DMS79 treated with DMSO at 0.1 percent for 48 hours (cell line): ENCODE data around the gene P2RY6.
A peak's percentile ranks its signal among the peaks of the same experiment; 100 is the strongest.

Experiments
- DNase-seq: peaks from one replicate; lab custom pipeline; 2025; lab: John Stamatoyannopoulos, UW

Gene P2RY6

DNA sequence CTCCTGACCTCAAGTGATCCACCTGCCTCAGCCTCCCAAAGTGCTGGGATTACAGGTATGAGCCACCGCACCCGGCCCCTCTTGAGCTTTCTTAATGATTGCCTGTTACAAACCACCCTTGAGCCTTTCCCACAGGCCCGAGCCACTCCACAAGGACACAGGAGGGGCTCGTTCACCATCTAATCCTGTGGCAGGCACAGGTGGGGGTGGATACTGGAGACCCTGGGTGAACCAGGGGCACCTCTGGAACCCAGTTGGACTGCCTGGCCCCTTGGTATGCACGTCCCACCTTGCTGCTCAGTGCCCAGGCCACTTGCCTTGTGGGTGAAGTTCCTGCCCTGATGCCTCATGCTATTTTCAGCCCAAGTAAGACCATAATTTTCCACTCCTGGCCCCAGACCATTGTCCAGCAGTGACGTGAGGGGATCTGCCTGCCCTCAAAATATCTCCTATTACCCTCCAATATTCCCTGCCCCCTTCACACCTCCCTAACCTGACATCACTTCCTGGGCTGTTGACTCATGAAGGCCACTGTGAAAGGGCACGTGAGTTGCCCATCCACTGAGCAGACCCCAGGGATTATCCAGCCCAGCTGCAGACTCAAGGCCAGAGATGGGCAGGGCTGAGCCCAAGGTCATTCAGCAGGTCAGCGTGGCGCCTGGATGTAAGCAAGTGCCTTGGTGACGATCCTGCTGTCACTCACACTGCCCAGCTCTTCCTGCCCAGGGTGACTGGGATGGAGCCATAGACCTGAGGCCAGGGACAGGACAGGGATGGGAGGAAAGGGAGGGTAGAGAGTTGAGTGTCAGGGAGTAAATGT, 34.5 kb upstream of the P2RY6 start:
- DNase-seq, result no peak

- no peak for DNase-seq
These were observed 33.0 kb upstream of the P2RY6 start for GRCh38 chr11:73239111-73239521.

GRCh38 chr11:73239571-73240189, 32.5 kb upstream of the P2RY6 start:
- no peak for DNase-seq

DNA sequence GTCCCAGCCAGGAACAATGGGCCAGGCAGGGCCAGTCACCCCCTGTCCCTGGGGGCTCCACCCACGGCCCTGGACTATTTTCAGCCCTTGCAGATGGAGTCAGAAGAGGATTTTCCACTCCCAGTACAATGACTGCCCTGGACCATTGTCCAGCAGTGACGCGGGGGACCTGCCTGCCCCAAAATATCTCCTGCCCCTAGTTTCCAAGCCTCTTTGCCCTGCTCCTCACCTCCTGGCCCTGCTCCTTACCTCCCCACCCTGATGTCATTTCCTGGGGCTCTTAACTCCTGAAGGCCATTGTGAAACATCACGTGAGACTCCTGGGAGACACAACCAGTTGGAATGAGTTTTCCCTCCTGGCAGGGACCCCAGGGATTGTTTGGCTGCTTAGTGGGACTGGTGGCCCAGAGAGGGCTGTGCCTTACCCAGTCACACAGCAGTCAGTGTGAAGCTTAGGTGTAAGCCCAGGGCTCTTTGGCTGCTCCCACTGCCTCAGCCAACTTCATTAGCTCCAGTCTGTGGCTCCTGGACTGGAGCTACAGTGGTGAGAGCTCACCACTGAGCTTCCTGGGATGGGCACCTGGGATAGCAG, 31.9 kb upstream of the P2RY6 start:
- no peak for DNase-seq

DNA sequence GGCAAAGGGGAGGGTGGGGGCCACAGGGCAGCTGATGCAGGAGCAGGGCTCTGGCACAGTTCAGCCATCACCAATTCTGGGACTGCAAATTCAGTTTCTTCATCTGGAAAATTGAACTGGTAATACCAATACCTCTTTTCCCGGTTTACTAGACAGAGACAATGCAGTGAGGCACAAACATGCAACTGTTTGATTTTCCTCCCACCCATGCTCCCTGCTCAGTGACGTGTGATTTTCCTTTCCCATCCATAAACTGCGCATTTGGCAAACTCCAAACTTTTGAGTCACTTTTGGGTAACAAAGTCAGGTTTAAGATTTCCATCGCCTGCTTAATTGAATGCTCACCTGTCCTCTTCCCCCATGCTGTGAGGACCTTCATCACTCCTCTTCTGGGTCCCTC, 30.8 kb upstream of the P2RY6 start:
- DNase-seq, result no peak

GRCh38 chr11:73242251-73243092, 29.7 kb upstream of the P2RY6 start:
- DNase-seq, result peak; percentile 80

DNA sequence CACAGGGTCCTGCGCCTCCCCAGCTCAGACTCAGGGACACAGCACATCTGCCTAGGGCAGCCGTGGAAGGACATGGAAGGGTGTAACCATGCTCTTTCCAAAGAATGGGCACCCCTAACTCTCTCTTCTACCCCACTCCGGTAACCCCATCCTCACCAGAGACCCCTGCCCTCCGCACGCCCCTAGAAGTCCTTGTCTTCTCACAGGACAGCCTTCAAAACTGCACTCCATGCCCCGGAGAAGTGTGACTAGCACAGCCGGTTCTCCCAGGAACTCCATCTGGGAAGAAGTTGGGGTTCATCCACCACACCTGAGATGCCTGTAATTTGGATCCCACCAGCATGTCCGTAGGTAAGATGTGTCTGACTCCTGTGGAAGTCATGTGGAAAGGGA, 29.0 kb upstream of the P2RY6 start:
- DNase-seq, result no peak

GRCh38 chr11:73244589-73245240, 27.4 kb upstream of the P2RY6 start:
- no peak for DNase-seq

- DNase-seq, result no peak
These were observed 26.7 kb upstream of the P2RY6 start for GRCh38 chr11:73245461-73245860.

DNA sequence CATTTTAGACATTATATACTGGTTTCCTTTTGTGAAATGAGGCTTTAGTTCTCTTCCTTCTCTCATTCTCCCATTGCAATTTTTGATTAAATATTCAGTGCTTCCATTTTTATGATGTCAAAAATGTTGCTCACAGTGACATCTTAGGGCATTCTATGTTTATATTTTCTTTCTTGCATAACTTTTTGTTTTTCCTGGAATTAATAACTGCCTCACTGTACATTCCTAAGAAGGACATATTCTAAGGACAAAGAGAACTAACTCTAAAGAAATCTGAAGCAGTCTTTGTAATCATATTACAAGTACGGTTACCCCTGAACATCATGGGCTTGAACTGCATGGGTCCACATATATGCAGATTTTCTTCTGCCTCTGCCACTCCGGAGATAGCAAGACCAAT, 25.8 kb upstream of the P2RY6 start:
- no peak for DNase-seq

DNA sequence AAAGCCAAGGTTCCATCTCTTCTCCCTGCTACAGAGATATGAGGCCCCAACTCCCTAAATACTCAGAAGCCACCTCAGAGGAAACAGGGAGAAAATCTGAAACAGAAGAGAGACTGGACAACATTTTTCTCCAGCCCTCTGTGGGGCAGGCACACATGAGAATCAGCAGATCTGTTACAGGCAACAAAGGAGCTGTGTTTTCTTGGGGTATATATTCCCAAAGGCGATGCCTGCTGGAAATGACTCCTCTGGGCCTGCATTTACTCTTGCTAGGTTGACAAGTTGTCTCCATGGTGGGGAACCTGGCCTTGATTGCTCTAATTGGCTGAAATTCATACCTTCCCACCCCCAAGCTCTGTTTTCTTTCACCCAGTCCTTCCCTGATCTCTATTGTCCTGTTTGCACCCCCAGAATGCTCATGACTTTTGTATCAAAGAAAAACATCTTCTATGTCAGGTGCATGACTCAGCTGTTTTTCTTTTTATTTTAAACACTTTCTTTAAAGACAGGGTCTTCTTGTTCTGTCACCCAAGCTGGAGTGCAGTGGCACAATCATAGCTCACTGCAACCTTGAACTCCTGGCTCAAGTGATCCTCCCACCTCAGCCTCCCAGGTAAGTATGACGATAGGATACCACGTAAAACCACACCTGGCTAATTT, 23.5 kb upstream of the P2RY6 start:
- no peak for DNase-seq

DNA sequence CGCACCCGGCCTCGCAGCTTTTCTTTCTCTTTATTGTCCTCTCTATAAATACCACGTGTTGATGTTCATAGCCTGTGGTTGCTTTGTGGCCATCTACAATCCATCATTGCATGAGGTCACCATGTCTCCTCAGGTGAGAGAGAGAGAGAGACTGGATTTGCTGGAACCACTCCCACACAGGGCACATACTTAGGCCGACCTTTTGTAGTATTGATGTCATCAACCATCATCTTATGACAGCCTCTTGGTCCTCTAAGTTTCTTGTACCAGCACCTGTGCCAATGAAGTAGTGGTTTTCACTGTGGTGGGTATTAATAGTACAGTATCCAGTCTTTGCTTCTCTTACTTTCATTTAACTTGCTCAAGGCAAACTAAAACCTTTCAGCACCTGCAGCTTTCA, 22.8 kb upstream of the P2RY6 start:
- DNase-seq, result no peak

GRCh38 chr11:73249853-73250783, 22.0 kb upstream of the P2RY6 start:
- no peak for DNase-seq

- DNase-seq, result peak; percentile 39
These were observed 19.5 kb upstream of the P2RY6 start for GRCh38 chr11:73252577-73253191.

GRCh38 chr11:73257342-73258103, 14.6 kb upstream of the P2RY6 start:
- DNase-seq, result no peak

DNA sequence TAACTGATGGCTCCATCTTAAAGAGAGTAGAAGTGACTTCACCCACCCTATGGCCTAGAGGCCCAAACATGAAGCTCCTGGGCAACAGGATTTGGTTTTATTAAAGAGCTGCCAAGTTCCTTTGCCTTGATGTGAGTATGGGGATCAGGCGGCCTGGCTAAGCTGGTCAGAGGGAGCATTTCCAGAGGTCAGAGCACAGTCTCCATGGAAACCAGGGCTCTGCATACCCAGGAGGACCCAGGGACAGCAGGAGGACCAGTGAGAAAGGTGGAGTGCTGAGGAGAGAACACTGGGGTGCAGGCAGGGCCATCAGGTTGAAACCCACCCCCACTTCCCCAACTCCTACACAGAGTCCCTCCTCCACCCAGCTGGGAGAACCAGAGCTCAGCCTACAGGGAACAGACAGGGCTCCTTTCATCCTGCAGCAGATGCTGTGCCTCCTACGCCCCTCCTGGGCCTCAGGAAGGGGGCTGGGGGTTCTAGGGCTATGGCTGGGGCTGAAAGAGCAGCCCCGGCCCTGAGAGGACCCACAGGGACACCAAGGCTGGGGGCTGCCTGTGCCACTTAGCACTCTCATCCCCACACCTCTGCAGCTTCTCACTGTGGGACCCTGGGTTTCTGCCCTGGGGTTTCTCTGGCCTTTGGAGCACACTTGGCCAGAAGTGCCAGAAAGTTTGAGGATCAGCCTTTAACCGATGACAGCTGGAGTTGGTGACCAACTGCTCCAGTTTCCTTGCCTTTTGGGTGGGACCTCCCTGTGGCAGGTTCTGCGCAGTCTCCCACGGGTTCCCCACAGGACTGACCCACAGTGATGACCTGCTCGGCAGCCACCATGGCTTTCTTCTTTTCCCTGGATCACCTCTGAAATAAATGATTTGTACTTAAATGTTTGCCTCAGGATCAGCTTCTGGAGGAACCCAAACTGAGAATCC, 13.8 kb upstream of the P2RY6 start:
- no peak for DNase-seq

- DNase-seq, result no peak
These were observed 12.6 kb upstream of the P2RY6 start for GRCh38 chr11:73259406-73260126.
